Psoas muscle (tissue), 8 donors: ENCODE measurements around the gene ESR1. TPM values are rescaled to one million over a fixed set of nuclear protein-coding genes. Genes with fewer than 3 reads are reported as not detected.

ENCODE experiments used
- ATAC-seq, 4 donors: fragments of 200-7000 bp; cut with Tn5 transposase; one replicate each; pipeline ENCODE4 v1.9.1; 2020; ENCODE audit warnings: moderate library complexity in 3 of 4, mild to moderate bottlenecking in 2 of 4
- DNase-seq, 2 donors: peaks; one replicate each; pipeline ENCODE4 v3.0.0-alpha.2; 2020
- H3K27ac ChIP-seq: fragments of 200-600 bp; one replicate; pipeline ENCODE4 v1.8.0; 2022
- H3K27me3 ChIP-seq, 3 donors: fragments of 200-600 bp in 1 of 3; one replicate each; pipeline versions ENCODE4 v1.6.1 to v1.8.0; 2013 to 2022; ENCODE audit warnings: low read length in 2 of 3, mild to moderate bottlenecking in 2 of 3, moderate library complexity in 1 of 3; ENCODE audit not compliant: insufficient read depth in 3 of 3
- H3K36me3 ChIP-seq, 2 donors: fragments of 200-600 bp in 1 of 2; one replicate each; pipeline versions ENCODE4 v1.6.1 to v1.8.0; 2013 to 2022; ENCODE audit warnings: low read depth in 1 of 2, mild to moderate bottlenecking in 1 of 2, moderate library complexity in 1 of 2; ENCODE audit not compliant: insufficient read depth in 1 of 2
- H3K4me1 ChIP-seq: fragments of 200-600 bp; one replicate; pipeline ENCODE4 v1.8.0; 2022
- H3K4me3 ChIP-seq: fragments of 200-600 bp; one replicate; pipeline ENCODE4 v1.8.0; 2022; ENCODE audit warnings: mild to moderate bottlenecking
- H3K9me3 ChIP-seq: fragments of 200-600 bp; one replicate; pipeline ENCODE4 v1.8.0; 2022
- WGBS, 3 donors: extraction: QIAGEN DNeasy Blood & Tissue Kit; methylation state at CpG; one replicate each; pipeline versions ENCODE4 v1.1.6 to v1.1.7; 2013; 5-methylcytosine and 5-hydroxymethylcytosine counted together
- intact Hi-C, 2 donors: fragments of 100-400 bp; cut with DNase I; formaldehyde crosslinking; loops; one replicate each; pipeline versions ENCODE4 v1.11.0 to v1.14.2; 2022
- polyA plus RNA-seq, 3 donors: library from polyadenylated mRNA; stranded (reverse); fragments of 200-250 nt; gene quantifications; one replicate each; pipeline ENCODE4 v1.2.3, GENCODE V29; 2013
- total RNA-seq, 4 donors: library from RNA; stranded (reverse); fragmentation: NEBNext Ultra II Directional in 2 of 4; extraction: Animal tissue kit (Norgen Biotek cat#: 25700) in 2 of 4; gene quantifications; one replicate each; pipeline versions ENCODE4 v1.2.1 to v1.2.4, GENCODE V29; 2021 to 2023
- TF ChIP-seq, protein P1 (sequence below): fragments of 200-600 bp; IDR thresholded peaks from one replicate; pipeline ENCODE4 v1.8.0; 2022; ENCODE audit warnings: antibody characterized with exemption
- donor health status: healthy with polysubstance abuse.
- donor health status: DM: no; HTN: no; CAD: no; lungs with moderate emphysema.
- donor health status: Bipolar disorder and iron deficiency.
- donor health status: healthy.
- donor health status: DM: yes; HTN: yes; CAD: no.
- donor health status: DM: no; HTN: no; CAD: no.
- donor health status: DM: no; HTN: no; CAD: no.
- donor health status: DM: yes; HTN: yes; CAD: no.

The ESR1 gene
- total and polyA plus RNA-seq, 7 donors: 0.42 to 4.4 (median 1.5) TPM

DNA sequence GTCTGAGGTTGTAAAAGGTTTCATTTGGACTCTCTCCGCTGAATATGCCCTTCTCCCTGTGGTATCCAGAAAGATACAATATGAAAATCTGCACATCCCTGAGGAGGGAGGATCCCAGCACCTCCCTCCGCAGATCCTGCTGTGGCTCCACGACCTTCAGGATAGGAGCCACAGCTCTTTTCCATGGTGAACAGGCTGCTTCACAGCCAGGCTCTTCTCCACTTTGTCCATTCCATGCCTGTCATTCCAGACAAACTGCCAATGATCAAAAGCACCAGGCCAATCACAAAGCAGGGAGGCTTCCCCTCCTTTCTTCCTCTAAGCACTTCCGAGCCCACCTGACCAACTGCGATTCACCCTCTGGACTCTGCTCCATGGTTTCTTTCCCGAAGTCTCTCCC, 339.8 kb downstream of the ESR1 start:
- DNase-seq: no peak
- Histone ChIP-seq H3K4me1 (peaks cover 7% of the 10 kb centered on the region), H3K4me3 (no peak overlapping the region), H3K9me3 (no peaks in the 10 kb centered on the region), H3K27ac (peak overlapping the region; percentile 64), H3K27me3 (no peaks in the 10 kb centered on the region), H3K36me3 (peaks cover 5 to 90% of the 10 kb centered on the region in 2 donors)
- ATAC-seq: no peak
- intact Hi-C loops: no loop called here
- TF ChIP-seq, protein P1, sequence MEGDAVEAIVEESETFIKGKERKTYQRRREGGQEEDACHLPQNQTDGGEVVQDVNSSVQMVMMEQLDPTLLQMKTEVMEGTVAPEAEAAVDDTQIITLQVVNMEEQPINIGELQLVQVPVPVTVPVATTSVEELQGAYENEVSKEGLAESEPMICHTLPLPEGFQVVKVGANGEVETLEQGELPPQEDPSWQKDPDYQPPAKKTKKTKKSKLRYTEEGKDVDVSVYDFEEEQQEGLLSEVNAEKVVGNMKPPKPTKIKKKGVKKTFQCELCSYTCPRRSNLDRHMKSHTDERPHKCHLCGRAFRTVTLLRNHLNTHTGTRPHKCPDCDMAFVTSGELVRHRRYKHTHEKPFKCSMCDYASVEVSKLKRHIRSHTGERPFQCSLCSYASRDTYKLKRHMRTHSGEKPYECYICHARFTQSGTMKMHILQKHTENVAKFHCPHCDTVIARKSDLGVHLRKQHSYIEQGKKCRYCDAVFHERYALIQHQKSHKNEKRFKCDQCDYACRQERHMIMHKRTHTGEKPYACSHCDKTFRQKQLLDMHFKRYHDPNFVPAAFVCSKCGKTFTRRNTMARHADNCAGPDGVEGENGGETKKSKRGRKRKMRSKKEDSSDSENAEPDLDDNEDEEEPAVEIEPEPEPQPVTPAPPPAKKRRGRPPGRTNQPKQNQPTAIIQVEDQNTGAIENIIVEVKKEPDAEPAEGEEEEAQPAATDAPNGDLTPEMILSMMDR: no peak
- WGBS, 3 donors: 70 to 79% (median 78%) methylated on average over 6 of the region's 6 CpGs

DNA sequence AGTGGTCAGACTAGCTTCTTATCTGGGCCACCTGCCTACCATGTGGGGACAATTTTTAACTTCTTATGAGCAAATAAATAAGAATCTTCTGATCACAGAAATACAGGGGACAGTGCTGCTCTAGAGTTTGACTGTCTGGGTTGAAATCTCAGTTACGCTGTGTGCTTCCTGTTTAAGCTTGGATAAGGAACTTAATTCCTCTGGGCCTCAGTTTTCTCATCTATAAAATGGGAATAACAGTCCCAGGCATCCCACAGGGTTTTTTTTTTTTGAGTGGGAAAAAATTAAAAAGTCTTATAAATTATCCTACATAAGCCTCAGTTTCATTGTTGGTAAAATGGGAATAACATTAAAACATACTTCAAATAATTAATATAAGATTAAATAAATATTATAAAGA, 340.9 kb downstream of the ESR1 start:
- TF ChIP-seq, protein P1: no peak
- H3K27ac ChIP-seq: no peak overlapping the region
- H3K27me3 ChIP-seq: no peaks in the 10 kb centered on the region
- DNase-seq: no peak
- intact Hi-C loops: no loop called here
- WGBS, 3 donors: 94 to 97% (median 97%) methylated on average over 1 of the region's 1 CpG
- no peak for ATAC-seq
- no peaks in the 10 kb centered on the region for H3K9me3 ChIP-seq
- peaks cover 7% of the 10 kb centered on the region for H3K4me1 ChIP-seq
- H3K36me3 ChIP-seq: peaks cover 4 to 90% of the 10 kb centered on the region in 2 donors
- H3K4me3 ChIP-seq: no peak overlapping the region

DNA sequence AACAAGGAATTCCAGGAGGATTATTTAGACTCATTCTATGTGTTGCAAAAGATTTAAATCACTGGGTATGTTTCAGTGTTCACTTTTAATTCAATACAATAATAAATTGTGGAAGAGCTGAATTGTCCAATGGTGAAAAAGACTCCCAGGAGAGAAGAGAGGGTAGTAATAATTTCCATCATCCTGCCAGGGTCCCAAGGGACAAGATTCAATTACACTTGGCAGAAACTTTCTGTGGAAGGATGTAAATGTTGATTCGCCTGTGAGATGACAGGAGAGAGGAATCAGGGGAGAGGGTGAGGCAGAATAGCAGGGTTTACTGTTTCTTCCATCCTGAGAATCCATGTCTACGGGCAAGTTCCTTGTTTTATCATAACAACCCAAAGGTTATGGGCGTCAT, 342.7 kb downstream of the ESR1 start:
- TF ChIP-seq, protein P1: no peak

DNA sequence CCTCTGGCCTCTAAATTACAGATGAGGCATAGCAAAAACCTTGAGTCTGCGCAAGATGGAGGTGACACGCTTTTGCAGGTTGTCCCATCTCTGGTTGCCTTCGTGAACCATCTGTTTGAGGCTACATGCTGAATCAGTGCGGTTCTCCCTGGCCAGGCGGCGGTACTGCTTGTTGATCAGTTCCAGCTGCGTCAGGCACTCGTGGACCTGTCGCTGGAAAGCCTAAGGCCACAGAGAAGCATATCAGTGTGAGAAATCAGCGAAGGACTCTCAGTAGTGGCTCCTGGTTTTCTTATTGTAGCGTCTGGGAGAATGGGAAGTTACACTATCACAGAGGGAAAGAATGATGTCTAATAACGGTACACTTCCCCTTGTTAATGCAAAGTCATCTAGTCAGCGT, 344.4 kb downstream of the ESR1 start:
- no peaks in the 10 kb centered on the region for H3K27me3 ChIP-seq
- H3K4me1 ChIP-seq: peaks cover 15% of the 10 kb centered on the region
- no peak overlapping the region for H3K4me3 ChIP-seq
- no peaks in the 10 kb centered on the region for H3K9me3 ChIP-seq
- DNase-seq: no peak
- TF ChIP-seq, protein P1: no peak
- peaks cover 0 to 98% of the 10 kb centered on the region in 2 donors for H3K36me3 ChIP-seq
- 85 to 90% (median 87%) methylated on average over 13 of the region's 13 CpGs for WGBS, 3 donors
- no peak for ATAC-seq
- intact Hi-C loops: loop anchor here in 1 of 2 donors (5.0 kb wide), 1 partner anchor 110 kb away; no protein-coding TSS in a partner anchor
- H3K27ac ChIP-seq: no peak overlapping the region

More for the DNA sequence above, 342.7 kb downstream of the ESR1 start:
- intact Hi-C loops: loop anchor here in 1 of 2 donors (5.0 kb wide), 1 partner anchor 112 kb away; no protein-coding TSS in a partner anchor
- H3K4me3 ChIP-seq: no peak overlapping the region
- 57 to 65% (median 64%) methylated on average over 3 of the region's 3 CpGs for WGBS, 3 donors
- no peaks in the 10 kb centered on the region for H3K27me3 ChIP-seq
- peaks cover 12% of the 10 kb centered on the region for H3K4me1 ChIP-seq
- no peak overlapping the region for H3K27ac ChIP-seq
- DNase-seq (no peak), ATAC-seq (no peak)
- H3K9me3 ChIP-seq: no peaks in the 10 kb centered on the region
- peaks cover 0 to 90% of the 10 kb centered on the region in 2 donors for H3K36me3 ChIP-seq
